Spinal cord (tissue), 10 donors: ENCODE results near the gene DISP1. TPM values are rescaled to one million over a fixed set of nuclear protein-coding genes. Genes with fewer than 3 reads are reported as not detected.
A peak's percentile ranks its signal among the peaks of the same experiment; 100 is the strongest.

Experiments used
- DNase-seq, 6 donors: peaks; one replicate each; pipeline versions ENCODE4 v3.0.0 to v3.0.0-alpha.2; 2013 to 2015; ENCODE audit warnings: low spot score in 6 of 6, low read depth in 4 of 6
- H3K27ac ChIP-seq: one replicate; pipeline ENCODE4 v1.5.1; 2013; ENCODE audit warnings: low read depth, low read length, control low read depth
- H3K27me3 ChIP-seq: one replicate; pipeline ENCODE4 v1.6.1; 2013; ENCODE audit warnings: low read length; ENCODE audit not compliant: control insufficient read depth, insufficient read depth
- H3K36me3 ChIP-seq: one replicate; pipeline ENCODE4 v1.6.1; 2013; ENCODE audit warnings: low read length; ENCODE audit not compliant: control insufficient read depth, insufficient read depth
- H3K4me1 ChIP-seq: one replicate; pipeline ENCODE4 v1.6.1; 2013; ENCODE audit warnings: low read length; ENCODE audit not compliant: control insufficient read depth, insufficient read depth
- H3K4me3 ChIP-seq: one replicate; pipeline ENCODE4 v1.5.1; 2013; ENCODE audit warnings: low read depth, low read length, control low read depth
- H3K9me3 ChIP-seq: one replicate; pipeline ENCODE4 v1.6.1; 2013; ENCODE audit warnings: low read length; ENCODE audit not compliant: control insufficient read depth, insufficient read depth
- WGBS: methylation state at CpG from one replicate; pipeline ENCODE4 v1.1.5; 2013; ENCODE audit warnings: missing lambda C conversion rate; ENCODE audit not compliant: insufficient coverage; 5-methylcytosine and 5-hydroxymethylcytosine counted together
- polyA plus RNA-seq, 2 donors: library from polyadenylated mRNA; unstranded; fragments of 120-200 nt; gene quantifications; one replicate each; pipeline ENCODE4 v1.2.1, GENCODE V29; 2013; ENCODE audit not compliant: insufficient read length in 2 of 2
- total RNA-seq, 2 donors: library from RNA; depleted of rRNA in 1 of 2; stranded (reverse); fragments of 120-200 nt in 1 of 2; fragments of >200 nt in 1 of 2; gene quantifications; one replicate each; pipeline versions ENCODE4 v1.2.3 to v1.2.4, GENCODE V29; 2013 to 2014
- donor health status: healthy.

Gene DISP1
- total and polyA plus RNA-seq, 4 donors, result 6.9 to 18.8 (median 11.2) TPM

DNA sequence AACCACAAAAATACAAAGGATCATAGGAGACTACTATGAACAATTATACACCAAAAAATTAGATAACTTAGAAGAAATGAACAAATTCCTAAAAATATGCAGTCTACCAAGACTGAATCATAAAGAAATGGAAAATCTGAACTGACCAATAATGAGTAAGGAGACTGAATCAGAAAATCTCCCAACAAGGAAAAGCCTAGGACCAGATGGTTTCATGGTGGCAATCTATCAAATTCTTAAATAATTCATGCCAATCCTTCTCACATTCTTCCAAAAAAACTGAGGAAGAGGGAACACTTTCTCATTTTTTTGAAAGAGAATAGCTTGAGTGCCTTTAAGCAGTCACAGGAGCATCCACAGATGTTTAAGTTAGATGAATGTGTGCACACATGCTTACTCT is 31.8 kb upstream of the DISP1 start:
- no peak for DNase-seq
- Histone ChIP-seq H3K4me3 (no peak overlapping the region), H3K4me1 (peaks cover 6% of the 10 kb centered on the region), H3K27me3 (no peaks in the 10 kb centered on the region), H3K36me3 (no peaks in the 10 kb centered on the region), H3K9me3 (peaks cover 2% of the 10 kb centered on the region), H3K27ac (no peak overlapping the region)

DNA sequence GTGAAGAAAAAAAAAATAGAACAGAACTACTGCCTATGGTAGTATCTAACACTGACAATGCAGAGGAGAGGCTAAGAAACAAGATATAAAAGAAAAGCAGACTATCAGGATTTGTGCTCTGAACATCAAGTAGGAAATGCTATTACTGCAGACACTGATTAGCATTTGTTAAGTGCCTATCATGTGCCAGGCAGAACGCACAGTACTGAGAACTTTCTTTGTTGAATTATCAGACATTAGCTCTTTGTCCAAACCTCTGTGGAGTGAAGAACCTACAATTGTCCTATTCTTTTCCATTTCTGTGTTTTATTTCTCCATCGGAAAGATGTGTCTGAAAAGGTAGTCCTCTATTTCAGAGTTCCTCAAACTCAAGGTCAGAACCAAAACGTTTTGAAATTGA is 30.5 kb upstream of the DISP1 start:
- no CpG with 5 or more reads among the region's 3 CpGs for WGBS
- H3K9me3 ChIP-seq, result peaks cover 2% of the 10 kb centered on the region
- no peak overlapping the region for H3K27ac ChIP-seq
- no peaks in the 10 kb centered on the region for H3K36me3 ChIP-seq
- no peak overlapping the region for H3K4me3 ChIP-seq
- peaks cover 6% of the 10 kb centered on the region for H3K4me1 ChIP-seq
- H3K27me3 ChIP-seq, result no peaks in the 10 kb centered on the region
- DNase-seq, result peak in 1 of 6 donors; percentile 26

DNA sequence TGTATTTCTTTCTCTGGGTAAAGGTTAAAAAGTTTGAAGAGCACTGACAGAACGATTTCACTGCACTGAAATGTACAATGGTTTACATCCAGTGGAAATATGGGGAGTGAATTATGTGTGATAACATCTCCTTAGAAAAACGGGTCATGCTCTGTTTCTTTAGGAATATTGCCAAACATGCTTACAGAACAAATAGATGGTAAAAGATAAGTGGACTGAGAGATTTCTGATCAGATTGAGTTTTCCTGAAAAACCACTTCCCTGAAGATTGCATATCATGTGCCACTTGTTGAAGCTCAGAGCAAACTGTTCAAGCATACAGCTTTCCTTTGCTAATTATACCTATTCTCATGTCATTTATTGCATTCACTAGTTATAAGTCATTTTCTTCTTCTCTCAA is 29.9 kb upstream of the DISP1 start:
- WGBS, result no CpG with 5 or more reads among the region's 2 CpGs
- no peak for DNase-seq
- Histone ChIP-seq H3K4me1 (peaks cover 6% of the 10 kb centered on the region), H3K36me3 (no peaks in the 10 kb centered on the region), H3K9me3 (peaks cover 2% of the 10 kb centered on the region), H3K27me3 (no peaks in the 10 kb centered on the region), H3K27ac (no peak overlapping the region), H3K4me3 (no peak overlapping the region)

DNA sequence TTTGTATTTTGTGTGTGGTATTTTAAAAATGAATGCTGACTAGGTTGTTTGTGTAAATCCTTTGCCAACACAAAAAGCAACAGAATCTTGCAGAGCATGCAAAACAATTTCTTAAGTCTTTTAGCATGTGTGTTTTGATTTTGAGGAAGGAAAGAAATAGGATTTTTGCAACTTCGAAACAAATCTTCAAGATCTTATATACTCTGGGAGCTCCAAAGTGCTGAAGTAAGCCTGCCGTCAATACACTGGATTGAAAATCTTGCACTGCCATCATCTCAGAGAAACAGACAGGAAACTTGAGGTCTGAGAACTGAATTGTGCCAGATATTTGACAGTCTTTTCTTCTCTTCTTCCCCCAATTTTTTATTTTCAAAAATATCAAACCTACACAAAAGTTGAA is 29.3 kb upstream of the DISP1 start:
- no peak overlapping the region for H3K27ac ChIP-seq
- H3K9me3 ChIP-seq, result peaks cover 2% of the 10 kb centered on the region
- 20% methylated on average over 1 of the region's 2 CpGs for WGBS
- H3K4me3 ChIP-seq, result no peak overlapping the region
- H3K27me3 ChIP-seq, result no peaks in the 10 kb centered on the region
- no peaks in the 10 kb centered on the region for H3K36me3 ChIP-seq
- DNase-seq, result no peak
- H3K4me1 ChIP-seq, result peaks cover 6% of the 10 kb centered on the region

DNA sequence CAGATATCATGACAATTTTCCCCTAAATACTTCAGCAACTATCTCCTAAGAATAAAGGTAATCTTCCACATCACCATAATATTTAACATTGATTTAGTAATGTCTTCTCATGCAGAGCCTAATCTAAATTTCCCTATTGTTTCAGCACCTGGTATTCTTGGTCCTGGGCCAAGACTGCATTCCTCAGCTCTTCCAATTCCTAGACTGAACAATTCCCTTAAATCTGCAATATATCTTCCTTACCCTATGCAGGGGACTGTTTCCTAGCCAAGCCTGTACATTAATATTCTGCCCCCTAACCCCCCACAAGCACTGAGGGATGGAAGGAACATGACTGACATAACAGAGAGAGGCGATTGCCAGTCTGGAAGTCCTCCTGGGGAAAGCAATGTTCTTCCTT is 28.7 kb upstream of the DISP1 start:
- Histone ChIP-seq H3K27ac (no peak overlapping the region), H3K4me3 (no peak overlapping the region), H3K27me3 (no peaks in the 10 kb centered on the region), H3K4me1 (peaks cover 6% of the 10 kb centered on the region), H3K36me3 (no peaks in the 10 kb centered on the region), H3K9me3 (no peaks in the 10 kb centered on the region)
- 43% methylated on average over 1 of the region's 1 CpG for WGBS
- DNase-seq, result peak in 2 of 6 donors; percentile 49 to 72

DNA sequence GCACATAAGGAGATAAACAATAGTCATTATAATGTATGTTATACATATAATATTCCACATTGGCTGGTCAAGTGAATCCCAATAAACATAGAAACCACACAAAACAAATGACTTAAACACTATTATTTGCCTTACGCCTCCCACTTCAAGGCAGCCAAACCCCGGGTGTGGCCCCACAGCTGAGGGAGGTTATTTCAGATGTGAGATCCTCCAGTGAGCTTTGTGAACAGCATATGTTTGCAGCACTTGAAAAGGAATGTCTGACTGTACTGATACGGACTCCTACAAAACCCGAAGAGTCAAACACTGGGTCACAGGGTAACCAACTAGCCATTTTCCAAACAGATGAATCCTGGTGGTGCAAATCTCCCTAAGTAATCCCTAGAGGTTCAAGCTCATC is 27.1 kb upstream of the DISP1 start:
- Histone ChIP-seq H3K4me1 (peaks cover 6% of the 10 kb centered on the region), H3K27me3 (no peaks in the 10 kb centered on the region), H3K27ac (no peak overlapping the region), H3K9me3 (no peaks in the 10 kb centered on the region), H3K36me3 (no peaks in the 10 kb centered on the region), H3K4me3 (no peak overlapping the region)
- no peak for DNase-seq
- WGBS, result 92% methylated on average over 2 of the region's 4 CpGs

DNA sequence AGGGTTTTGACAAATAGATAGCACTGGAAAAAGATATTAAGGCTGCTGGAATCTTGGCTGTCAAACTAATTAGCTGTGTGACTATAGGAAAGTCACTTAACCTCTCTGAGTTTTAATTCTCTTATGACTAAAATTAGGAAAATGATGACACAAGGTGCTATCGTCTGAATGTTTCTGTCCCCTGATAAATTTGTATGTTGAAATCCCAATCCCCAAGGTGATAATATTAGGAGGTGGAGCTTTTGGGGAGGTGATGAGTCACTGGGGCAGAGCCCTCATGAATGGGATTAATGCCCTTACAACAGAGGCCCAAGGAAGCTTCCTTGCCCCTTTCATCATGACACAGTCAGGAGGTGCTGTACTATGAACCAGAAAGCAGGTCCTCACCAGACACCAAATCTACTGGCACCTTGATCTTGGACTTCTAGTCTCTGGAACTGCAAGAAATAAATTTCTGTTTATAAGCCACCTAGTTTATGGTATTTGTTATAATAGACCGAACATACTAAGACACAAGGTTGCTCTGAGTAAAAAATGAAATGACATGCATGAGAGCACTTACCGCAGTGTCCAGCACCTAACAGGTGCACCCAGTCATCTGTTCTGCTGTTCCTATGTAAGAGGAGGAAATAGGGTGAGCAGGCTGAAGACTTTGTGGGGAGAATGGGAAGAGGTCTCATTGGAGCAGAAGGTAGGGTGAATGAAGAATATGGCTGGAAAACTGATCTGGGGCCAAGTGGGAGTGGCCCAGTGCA is 26.3 kb upstream of the DISP1 start:
- Histone ChIP-seq H3K4me3 (no peak overlapping the region), H3K36me3 (no peaks in the 10 kb centered on the region), H3K27me3 (no peaks in the 10 kb centered on the region), H3K9me3 (no peaks in the 10 kb centered on the region), H3K27ac (no peak overlapping the region), H3K4me1 (peaks cover 6% of the 10 kb centered on the region)
- no peak for DNase-seq
- WGBS, result 92% methylated on average over 1 of the region's 3 CpGs

DNA sequence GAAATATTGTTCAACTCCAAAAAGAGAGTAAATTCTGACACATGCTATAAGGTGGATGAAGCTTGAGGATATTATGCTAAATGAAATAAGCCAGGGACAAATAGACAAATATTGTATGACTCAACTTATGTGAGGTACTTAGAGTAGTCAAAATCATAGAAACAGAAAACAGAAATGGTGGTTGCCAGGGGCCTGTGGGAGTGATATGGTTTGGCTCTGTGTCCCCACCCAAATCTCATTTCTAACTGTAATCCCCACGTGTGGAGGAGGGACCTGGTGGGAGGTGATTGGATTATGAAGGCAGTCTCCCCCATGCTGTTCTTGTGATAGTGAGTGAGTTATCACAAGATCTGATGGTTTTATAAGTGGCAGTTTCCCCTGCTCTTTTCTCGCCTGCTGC is 24.7 kb upstream of the DISP1 start:
- no CpG with 5 or more reads among the region's 2 CpGs for WGBS
- no peak overlapping the region for H3K4me3 ChIP-seq
- H3K4me1 ChIP-seq, result peaks cover 6% of the 10 kb centered on the region
- H3K27ac ChIP-seq, result no peak overlapping the region
- H3K9me3 ChIP-seq, result no peaks in the 10 kb centered on the region
- H3K36me3 ChIP-seq, result no peaks in the 10 kb centered on the region
- H3K27me3 ChIP-seq, result no peaks in the 10 kb centered on the region
- no peak for DNase-seq

DNA sequence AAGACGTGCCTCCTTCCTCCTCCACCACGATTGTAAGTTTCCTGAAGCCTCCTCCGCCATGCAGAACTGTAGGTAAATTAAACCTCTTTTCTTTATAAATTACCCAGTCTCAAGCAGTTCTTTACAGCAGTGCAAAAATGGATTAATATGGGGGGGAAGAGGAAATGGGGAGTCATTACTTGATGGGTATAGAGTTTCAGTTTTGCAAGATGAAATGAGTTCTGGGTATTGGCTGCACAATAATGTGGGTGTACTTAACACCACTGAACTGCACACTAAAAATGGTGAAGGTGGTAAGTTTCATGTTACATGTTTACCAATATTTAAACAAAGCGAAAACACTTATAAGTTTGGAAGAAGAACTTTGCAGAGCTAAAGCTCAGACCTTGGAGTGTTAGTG is 24.3 kb upstream of the DISP1 start:
- Histone ChIP-seq H3K4me3 (no peak overlapping the region), H3K27me3 (no peaks in the 10 kb centered on the region), H3K27ac (no peak overlapping the region), H3K4me1 (peaks cover 6% of the 10 kb centered on the region), H3K36me3 (no peaks in the 10 kb centered on the region), H3K9me3 (no peaks in the 10 kb centered on the region)
- no CpG with 5 or more reads among the region's 4 CpGs for WGBS
- no peak for DNase-seq

DNA sequence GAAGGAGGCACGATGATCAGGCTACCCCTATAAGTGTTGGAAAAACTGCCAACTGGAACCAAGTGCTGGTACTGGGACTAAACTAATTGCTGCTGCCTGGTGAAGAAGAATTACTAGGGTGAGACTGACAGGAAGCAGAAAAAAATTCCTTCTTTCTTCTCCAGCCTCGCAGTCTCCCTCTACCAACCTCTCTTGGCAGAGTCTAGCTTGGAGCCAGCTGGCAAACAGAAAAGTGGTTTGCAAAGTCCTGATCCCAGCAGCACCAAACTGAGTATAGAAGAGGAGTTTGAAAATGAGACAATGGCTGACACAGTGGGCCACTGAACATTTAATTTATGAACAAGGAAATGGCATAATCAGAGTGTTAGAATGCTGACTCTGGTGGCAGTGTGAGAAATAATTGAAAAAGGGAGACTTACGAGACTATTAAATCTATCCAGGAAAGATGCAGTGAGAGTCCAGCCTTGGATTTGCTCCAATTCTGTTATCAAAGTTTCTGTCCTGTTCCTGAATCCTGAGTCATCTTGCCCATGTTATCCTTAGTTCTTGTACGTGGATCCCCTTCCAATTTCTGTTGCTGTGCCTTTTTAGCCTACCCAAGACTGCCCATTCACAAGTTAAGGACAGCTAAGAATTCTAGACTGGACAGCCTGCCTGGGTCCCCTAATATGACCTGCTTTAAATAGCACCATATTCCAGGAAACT is 23.7 kb upstream of the DISP1 start:
- 50% methylated on average over 3 of the region's 4 CpGs for WGBS
- H3K27me3 ChIP-seq, result no peaks in the 10 kb centered on the region
- H3K4me3 ChIP-seq, result no peak overlapping the region
- H3K36me3 ChIP-seq, result no peaks in the 10 kb centered on the region
- peak in 2 of 6 donors; percentile 25 to 27 for DNase-seq
- H3K9me3 ChIP-seq, result no peaks in the 10 kb centered on the region
- no peak overlapping the region for H3K27ac ChIP-seq
- peaks cover 6% of the 10 kb centered on the region for H3K4me1 ChIP-seq
